Nephron progenitor cell (in vitro differentiated cells): ENCODE data around the gene CFAP251.

Source experiments
- DNase-seq: peaks from one replicate; pipeline ENCODE4 v3.0.0; 2021
- H3K27ac Mint-ChIP-seq: 2 replicates; pipeline ENCODE4 v1.8.0; 2021; ENCODE audit warnings: mild to moderate bottlenecking, moderate library complexity, mixed read lengths
- H3K27me3 Mint-ChIP-seq: 2 replicates; pipeline ENCODE4 v1.8.0; 2021; ENCODE audit warnings: mild to moderate bottlenecking, low read depth, mixed read lengths; ENCODE audit not compliant: poor library complexity
- H3K36me3 Mint-ChIP-seq: 2 replicates; pipeline ENCODE4 v1.8.0; 2021; ENCODE audit warnings: low read depth, mixed read lengths
- H3K4me1 Mint-ChIP-seq: 2 replicates; pipeline ENCODE4 v1.8.0; 2021; ENCODE audit warnings: mixed read lengths
- H3K4me3 Mint-ChIP-seq: 2 replicates; pipeline ENCODE4 v1.8.0; 2021; ENCODE audit warnings: mild to moderate bottlenecking, moderate library complexity, mixed read lengths
- H3K9me3 Mint-ChIP-seq: 2 replicates; pipeline ENCODE4 v1.8.0; 2021; ENCODE audit warnings: mild to moderate bottlenecking, moderate library complexity, mixed read lengths
- CTCF ChIP-seq: fragments of 200-600 bp; sonication (generic); IDR thresholded peaks from 2 replicates; pipeline ENCODE4 v1.5.0; 2021; ENCODE audit warnings: antibody characterized with exemption

CFAP251 gene

GRCh38 chr12:122013791-122014590 lies 95.6 kb downstream of the CFAP251 start:
- Mint-ChIP-seq H3K27ac (peak overlapping the region; percentile 90), H3K4me3 (no peak overlapping the region), H3K9me3 (peaks cover 29% of the 10 kb centered on the region), H3K27me3 (peaks cover 11% of the 10 kb centered on the region), H3K4me1 (peaks cover 10% of the 10 kb centered on the region), H3K36me3 (peaks cover 14% of the 10 kb centered on the region)
- TF ChIP-seq CTCF: no peak
- no peak for DNase-seq

GRCh38 chr12:122014781-122015180 lies 96.4 kb downstream of the CFAP251 start:
- H3K4me3 Mint-ChIP-seq: no peak overlapping the region
- peaks cover 22% of the 10 kb centered on the region for H3K36me3 Mint-ChIP-seq
- peaks cover 10% of the 10 kb centered on the region for H3K4me1 Mint-ChIP-seq
- H3K27ac Mint-ChIP-seq: no peak overlapping the region
- no peak for TF ChIP-seq CTCF
- no peak for DNase-seq
- peaks cover 37% of the 10 kb centered on the region for H3K9me3 Mint-ChIP-seq
- H3K27me3 Mint-ChIP-seq: peaks cover 14% of the 10 kb centered on the region

GRCh38 chr12:122018457-122018856 lies 100.1 kb downstream of the CFAP251 start:
- Mint-ChIP-seq H3K4me1 (peaks cover 18% of the 10 kb centered on the region), H3K9me3 (peaks cover 38% of the 10 kb centered on the region), H3K27me3 (peaks cover 14% of the 10 kb centered on the region), H3K4me3 (peak overlapping the region; percentile 19), H3K27ac (no peak overlapping the region), H3K36me3 (peaks cover 30% of the 10 kb centered on the region)
- no peak for DNase-seq
- no peak for TF ChIP-seq CTCF

GRCh38 chr12:122018937-122019336 lies 100.5 kb downstream of the CFAP251 start:
- Mint-ChIP-seq H3K9me3 (peaks cover 38% of the 10 kb centered on the region), H3K27me3 (peaks cover 14% of the 10 kb centered on the region), H3K27ac (no peak overlapping the region), H3K36me3 (peaks cover 30% of the 10 kb centered on the region), H3K4me3 (no peak overlapping the region), H3K4me1 (peaks cover 18% of the 10 kb centered on the region)
- no peak for DNase-seq
- no peak for TF ChIP-seq CTCF

- Mint-ChIP-seq H3K4me3 (peak overlapping the region; percentile 88), H3K9me3 (peaks cover 38% of the 10 kb centered on the region), H3K27ac (peak overlapping the region; percentile 56), H3K4me1 (peaks cover 20% of the 10 kb centered on the region), H3K36me3 (peaks cover 34% of the 10 kb centered on the region), H3K27me3 (peaks cover 14% of the 10 kb centered on the region)
- DNase-seq: no peak
- no peak for TF ChIP-seq CTCF
Measured at GRCh38 chr12:122020795-122021192, 102.4 kb downstream of the CFAP251 start.
